OCI-LY7 (cell line): ENCODE results near the gene BTBD2.

Experiments used
- EZH2phosphoT487 ChIP-seq: fragments of 200-600 bp; sonication (generic); IDR thresholded peaks from 2 replicates; pipeline ENCODE4 v1.6.1; 2018; ENCODE audit warnings: low read depth, borderline replicate concordance, mild to moderate bottlenecking, mixed run types, antibody characterized with exemption, low read length, moderate library complexity, mixed read lengths
- TF ChIP-seq, protein P1 (sequence below): fragments of 200-600 bp; sonication (generic); conservative IDR thresholded peaks from 2 replicates; pipeline ENCODE4 v1.5.1; 2014; ENCODE audit warnings: mild to moderate bottlenecking, antibody characterized with exemption, low read length, moderate library complexity, mixed read lengths

DNA sequence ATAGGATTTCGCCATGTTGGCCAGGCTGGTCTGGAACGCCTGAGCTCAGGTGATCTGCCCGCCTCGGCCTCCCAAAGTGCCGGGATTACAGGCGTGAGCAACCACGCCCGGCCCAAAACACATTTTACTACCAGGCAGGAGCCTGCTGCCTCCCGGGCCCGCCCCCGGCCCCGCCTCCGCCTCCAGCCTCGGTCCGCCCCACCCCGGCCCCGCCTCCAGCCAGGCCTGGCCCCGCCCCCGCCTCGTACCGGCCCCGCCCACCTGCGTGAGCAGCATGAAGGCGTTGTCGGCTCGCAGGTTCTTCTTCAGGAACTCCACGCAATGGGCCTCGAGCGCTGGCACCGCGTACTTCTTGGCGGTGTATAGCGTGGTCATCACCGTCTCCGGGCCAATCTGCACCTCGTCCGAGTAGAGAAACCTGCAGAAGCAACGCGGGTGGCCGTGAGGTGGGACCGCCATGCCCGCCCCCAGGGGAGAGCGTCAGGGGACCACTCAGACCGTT is 22.7 kb downstream of the BTBD2 start:
- TF ChIP-seq, protein P1, sequence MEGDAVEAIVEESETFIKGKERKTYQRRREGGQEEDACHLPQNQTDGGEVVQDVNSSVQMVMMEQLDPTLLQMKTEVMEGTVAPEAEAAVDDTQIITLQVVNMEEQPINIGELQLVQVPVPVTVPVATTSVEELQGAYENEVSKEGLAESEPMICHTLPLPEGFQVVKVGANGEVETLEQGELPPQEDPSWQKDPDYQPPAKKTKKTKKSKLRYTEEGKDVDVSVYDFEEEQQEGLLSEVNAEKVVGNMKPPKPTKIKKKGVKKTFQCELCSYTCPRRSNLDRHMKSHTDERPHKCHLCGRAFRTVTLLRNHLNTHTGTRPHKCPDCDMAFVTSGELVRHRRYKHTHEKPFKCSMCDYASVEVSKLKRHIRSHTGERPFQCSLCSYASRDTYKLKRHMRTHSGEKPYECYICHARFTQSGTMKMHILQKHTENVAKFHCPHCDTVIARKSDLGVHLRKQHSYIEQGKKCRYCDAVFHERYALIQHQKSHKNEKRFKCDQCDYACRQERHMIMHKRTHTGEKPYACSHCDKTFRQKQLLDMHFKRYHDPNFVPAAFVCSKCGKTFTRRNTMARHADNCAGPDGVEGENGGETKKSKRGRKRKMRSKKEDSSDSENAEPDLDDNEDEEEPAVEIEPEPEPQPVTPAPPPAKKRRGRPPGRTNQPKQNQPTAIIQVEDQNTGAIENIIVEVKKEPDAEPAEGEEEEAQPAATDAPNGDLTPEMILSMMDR: no peak
- no peak for TF ChIP-seq EZH2phosphoT487
